Panc1 (cell line): Measurements from ENCODE around the gene GLCCI1. TPM values are rescaled to one million over a fixed set of nuclear protein-coding genes. Genes with fewer than 3 reads are reported as not detected.

ENCODE experiments used
- ATAC-seq: fragments of 200-7000 bp; cut with Tn5 transposase; 2 replicates; pipeline ENCODE4 v1.9.1; 2020; ENCODE audit warnings: mild to moderate bottlenecking, moderate library complexity
- BruUV-seq: library from RNA; stranded (reverse); fragments of 400-500 nt; replicated peaks from 2 replicates; lab custom pipeline; 2021; lab: Mats Ljungman, UMichigan
- CTCF ChIA-PET: fragments of 300-600 bp; sonication (Branson Sonifier 250); formaldehyde crosslinking; loops from one replicate; lab custom pipeline; 2022; ENCODE audit warnings: antibody characterized with exemption; lab: Charles Lee
- POLR2A ChIA-PET: fragments of 300-600 bp; sonication (Branson Sonifier 250); formaldehyde crosslinking; loops from one replicate; lab custom pipeline; 2022; ENCODE audit warnings: antibody characterized with exemption; lab: Charles Lee
- DNase-seq: peaks from one replicate; pipeline ENCODE4 v3.0.0-alpha.2; 2010; ENCODE audit warnings: low read depth, low spot score
- H3K27ac ChIP-seq: 2 replicates; pipeline ENCODE4 v1.5.1; 2011; ENCODE audit warnings: mild to moderate bottlenecking, low read length, inconsistent platforms
- H3K27me3 ChIP-seq: fragments of 200-500 bp; sonication (Bioruptor generic); 2 replicates; pipeline ENCODE4 v1.6.0; 2014; ENCODE audit warnings: low read length, inconsistent platforms; ENCODE audit not compliant: control insufficient read depth, insufficient read depth
- H3K36me3 ChIP-seq: fragments of 200-500 bp; sonication (Bioruptor generic); 2 replicates; pipeline ENCODE4 v1.5.1; 2014; ENCODE audit warnings: inconsistent platforms, mild to moderate bottlenecking, low read length, moderate library complexity; ENCODE audit not compliant: control insufficient read depth, insufficient read depth
- H3K4me1 ChIP-seq: 2 replicates; pipeline ENCODE4 v1.5.1; 2011; ENCODE audit warnings: inconsistent platforms, mild to moderate bottlenecking, low read length, moderate library complexity; ENCODE audit not compliant: control insufficient read depth, insufficient read depth
- H3K4me3 ChIP-seq, 2 experiments: 2 replicates each; pipeline ENCODE4 v1.5.1; 2011 to 2012; ENCODE audit warnings: low read depth in 2 of 2, low read length in 2 of 2, mild to moderate bottlenecking in 2 of 2, inconsistent platforms in 1 of 2, moderate library complexity in 1 of 2
- H3K9me3 ChIP-seq: fragments of 200-500 bp; sonication (Bioruptor generic); 2 replicates; pipeline ENCODE4 v1.5.1; 2014; ENCODE audit warnings: low read depth, mild to moderate bottlenecking, inconsistent platforms, low read length, moderate library complexity; ENCODE audit not compliant: control insufficient read depth, insufficient read depth
- CTCF ChIP-seq: fragments of 450-650 bp; IDR thresholded peaks from 2 replicates; pipeline ENCODE4 v1.5.1; 2017; ENCODE audit warnings: mild to moderate bottlenecking
- POLR2AphosphoS5 ChIP-seq: IDR thresholded peaks from 2 replicates; pipeline ENCODE4 v1.6.1; 2012; ENCODE audit warnings: mild to moderate bottlenecking, low read depth, low read length, moderate library complexity
- SIN3A ChIP-seq: IDR thresholded peaks from 2 replicates; pipeline ENCODE4 v1.6.1; 2012; ENCODE audit warnings: low read depth, mild to moderate bottlenecking, low read length, moderate library complexity, borderline replicate concordance; ENCODE audit not compliant: insufficient read depth
- TCF7L2 ChIP-seq: IDR thresholded peaks from 2 replicates; pipeline ENCODE4 v1.6.1; 2011; ENCODE audit warnings: mild to moderate bottlenecking, low read depth, low read length, inconsistent platforms
- in situ Hi-C: cut with HindIII; loops from 2 replicates; pipeline ENCODE4 v1.10.0; 2016; ENCODE audit warnings: low sequenced_read_pairs, low pct_unique_long_range_greater_than_20kb
- intact Hi-C: fragments of 100-400 bp; cut with micrococcal nuclease; formaldehyde crosslinking; loops from one replicate; pipeline ENCODE4 v1.10.0; 2022; ENCODE audit not compliant: unreplicated experiment
- total RNA-seq: library from RNA; stranded (reverse); gene quantifications from one replicate; pipeline ENCODE4 v1.2.1, GENCODE V29; 2021; ENCODE audit not compliant: unreplicated experiment
- TF ChIP-seq, protein P1 (sequence below), 2 experiments: IDR thresholded peaks; 2 replicates each; pipeline ENCODE4 v1.6.1; 2011 to 2012; ENCODE audit warnings: low read depth in 2 of 2, control low read depth in 1 of 2, low read length in 1 of 2, mild to moderate bottlenecking in 1 of 2, moderate library complexity in 1 of 2; ENCODE audit not compliant: insufficient read depth in 1 of 2

The GLCCI1 gene
- total RNA-seq, 1 experiment from 2014 or later, result 36.4 TPM

DNA sequence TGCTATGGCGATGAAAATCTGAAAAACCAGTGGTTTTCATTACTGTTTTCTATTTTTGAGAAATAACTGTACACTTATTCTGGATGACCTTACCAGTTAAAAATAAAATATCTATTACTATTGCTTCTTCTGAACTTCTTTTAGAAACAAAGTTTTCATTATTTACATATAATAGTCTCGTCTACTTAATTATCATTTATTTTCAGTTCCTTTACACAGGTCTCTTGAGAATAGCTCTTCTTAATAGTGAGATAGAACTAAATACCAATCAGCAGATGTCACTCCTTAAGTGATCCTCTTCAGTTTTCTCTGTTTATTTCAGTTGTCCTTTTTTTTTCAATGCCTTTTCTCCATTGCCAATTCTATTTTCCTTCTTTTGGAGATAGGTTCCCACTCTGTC is 4.3 kb upstream of the GLCCI1 start:
- Histone ChIP-seq H3K4me1 (peaks cover 6% of the 10 kb centered on the region; the same call in 1 of the 2 replicates), H3K27me3 (no peaks in the 10 kb centered on the region), H3K9me3 (no peaks in the 10 kb centered on the region), H3K27ac (no peak overlapping the region), H3K4me3 (no peak overlapping the region), H3K36me3 (no peaks in the 10 kb centered on the region)
- TF ChIP-seq, protein P1, sequence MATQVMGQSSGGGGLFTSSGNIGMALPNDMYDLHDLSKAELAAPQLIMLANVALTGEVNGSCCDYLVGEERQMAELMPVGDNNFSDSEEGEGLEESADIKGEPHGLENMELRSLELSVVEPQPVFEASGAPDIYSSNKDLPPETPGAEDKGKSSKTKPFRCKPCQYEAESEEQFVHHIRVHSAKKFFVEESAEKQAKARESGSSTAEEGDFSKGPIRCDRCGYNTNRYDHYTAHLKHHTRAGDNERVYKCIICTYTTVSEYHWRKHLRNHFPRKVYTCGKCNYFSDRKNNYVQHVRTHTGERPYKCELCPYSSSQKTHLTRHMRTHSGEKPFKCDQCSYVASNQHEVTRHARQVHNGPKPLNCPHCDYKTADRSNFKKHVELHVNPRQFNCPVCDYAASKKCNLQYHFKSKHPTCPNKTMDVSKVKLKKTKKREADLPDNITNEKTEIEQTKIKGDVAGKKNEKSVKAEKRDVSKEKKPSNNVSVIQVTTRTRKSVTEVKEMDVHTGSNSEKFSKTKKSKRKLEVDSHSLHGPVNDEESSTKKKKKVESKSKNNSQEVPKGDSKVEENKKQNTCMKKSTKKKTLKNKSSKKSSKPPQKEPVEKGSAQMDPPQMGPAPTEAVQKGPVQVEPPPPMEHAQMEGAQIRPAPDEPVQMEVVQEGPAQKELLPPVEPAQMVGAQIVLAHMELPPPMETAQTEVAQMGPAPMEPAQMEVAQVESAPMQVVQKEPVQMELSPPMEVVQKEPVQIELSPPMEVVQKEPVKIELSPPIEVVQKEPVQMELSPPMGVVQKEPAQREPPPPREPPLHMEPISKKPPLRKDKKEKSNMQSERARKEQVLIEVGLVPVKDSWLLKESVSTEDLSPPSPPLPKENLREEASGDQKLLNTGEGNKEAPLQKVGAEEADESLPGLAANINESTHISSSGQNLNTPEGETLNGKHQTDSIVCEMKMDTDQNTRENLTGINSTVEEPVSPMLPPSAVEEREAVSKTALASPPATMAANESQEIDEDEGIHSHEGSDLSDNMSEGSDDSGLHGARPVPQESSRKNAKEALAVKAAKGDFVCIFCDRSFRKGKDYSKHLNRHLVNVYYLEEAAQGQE (IDR thresholded peaks at IDR 0.05; ENCODE audit: insufficient read depth in 1 of 2, low read depth in 2 of 2, low read length in 1 of 2), result no peak
- no peak for TF ChIP-seq TCF7L2
- ChIA-PET CTCF (no interaction called here), POLR2A (no interaction called here)
- intact Hi-C loops, result no loop called here
- in situ Hi-C loops, result no loop called here
- no TSS peak for BruUV-seq
- DNase-seq (no peak), ATAC-seq (no peak)

DNA sequence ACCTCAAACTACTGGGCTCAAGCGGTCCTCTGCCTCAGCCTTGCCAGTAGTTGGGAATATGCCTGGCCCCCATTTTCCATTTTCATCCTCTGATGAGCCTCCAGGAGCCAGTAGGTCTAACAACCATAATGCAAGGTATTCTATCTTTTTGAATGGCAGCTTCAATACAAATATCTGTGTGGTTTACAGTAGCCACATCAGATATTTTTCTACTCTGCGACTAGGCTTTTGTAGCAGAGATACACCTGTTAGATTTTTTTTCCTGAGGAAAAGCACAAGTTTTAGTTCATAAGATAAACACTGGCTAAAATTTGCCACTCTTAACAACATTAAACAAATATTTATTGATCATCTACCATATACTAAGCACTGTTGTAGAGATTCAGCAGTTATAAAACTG is 3.9 kb upstream of the GLCCI1 start:
- Histone ChIP-seq H3K27me3 (no peaks in the 10 kb centered on the region), H3K9me3 (no peaks in the 10 kb centered on the region), H3K36me3 (no peaks in the 10 kb centered on the region), H3K4me3 (no peak overlapping the region), H3K4me1 (peaks cover 6% of the 10 kb centered on the region; the same call in 1 of the 2 replicates), H3K27ac (no peak overlapping the region)
- no peak for TF ChIP-seq TCF7L2
- no peak for TF ChIP-seq CTCF
- no peak for TF ChIP-seq POLR2AphosphoS5
- TF ChIP-seq, protein P1 (IDR thresholded peaks at IDR 0.05; ENCODE audit: insufficient read depth in 1 of 2, low read depth in 2 of 2, low read length in 1 of 2), result no peak
- no peak for TF ChIP-seq SIN3A
- no TSS peak for BruUV-seq
- no peak for ATAC-seq
- DNase-seq, result no peak
- in situ Hi-C loops (no loop called here), intact Hi-C loops (no loop called here)
- ChIA-PET POLR2A (no interaction called here), CTCF (no interaction called here)
